Lower leg skin (tissue), 4 donors: ENCODE measurements around the gene ANK2. TPM values are rescaled to one million over a fixed set of nuclear protein-coding genes. Genes with fewer than 3 reads are reported as not detected.

Source experiments
- DNase-seq, 2 donors: peaks; one replicate each; pipeline ENCODE4 v3.0.0-alpha.2; 2019; ENCODE audit warnings: low spot score in 2 of 2
- H3K4me3 ChIP-seq: fragments of 200-600 bp; sonication (generic); 2 replicates; pipeline ENCODE4 v1.5.1; 2017; ENCODE audit warnings: mild to moderate bottlenecking, low read depth; ENCODE audit not compliant: poor library complexity, severe bottlenecking
- CTCF ChIP-seq, 3 donors: fragments of 450-650 bp; IDR thresholded peaks; one replicate each; pipeline ENCODE4 v1.5.1; 2016; ENCODE audit warnings: antibody characterized with exemption in 3 of 3, mild to moderate bottlenecking in 3 of 3, moderate library complexity in 2 of 3
- POLR2A ChIP-seq, 2 donors: fragments of 450-650 bp; IDR thresholded peaks; one replicate each; pipeline ENCODE4 v1.6.1; 2016 to 2017; ENCODE audit warnings: antibody characterized with exemption in 2 of 2, mild to moderate bottlenecking in 1 of 2, moderate library complexity in 1 of 2
- WGBS, 2 donors: methylation state at CpG; one replicate each; pipeline ENCODE4 v1.1.5; 2018; 5-methylcytosine and 5-hydroxymethylcytosine counted together
- intact Hi-C: fragments of 100-400 bp; cut with DNase I; formaldehyde crosslinking; loops from one replicate; pipeline ENCODE4 v1.15.0; 2023; ENCODE audit warnings: low total_unique reads
- total RNA-seq, 4 donors: library from RNA; depleted of rRNA; stranded (reverse); fragments of >200 nt; gene quantifications; one replicate each; pipeline ENCODE4 v1.1.0, GENCODE V29; 2016

Gene ANK2
- total RNA-seq, 4 donors from 2014 or later = 7.1 to 28.8 (median 18.3) TPM

DNA sequence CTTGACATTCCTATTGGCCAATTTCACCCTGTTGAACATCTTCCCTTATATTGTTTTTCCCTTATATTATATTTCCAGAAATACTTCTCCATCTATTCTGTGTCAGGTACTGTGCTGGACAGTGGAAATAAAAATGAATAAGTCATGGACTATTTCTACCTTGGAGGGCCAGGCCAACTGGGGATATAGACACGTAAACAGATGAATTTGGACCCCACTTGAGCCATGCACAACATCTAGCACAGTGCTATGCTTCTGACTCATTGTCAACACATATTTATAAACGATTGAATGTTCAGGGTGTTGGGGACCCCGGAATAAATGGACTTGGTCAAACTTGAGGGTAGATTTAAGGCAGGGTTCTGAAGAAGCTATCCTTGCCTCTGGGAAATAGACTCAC lies 111.1 kb downstream of the ANK2 start:
- no peak for TF ChIP-seq CTCF (IDR thresholded peaks at IDR 0.05)
- no peak for TF ChIP-seq POLR2A (IDR thresholded peaks at IDR 0.05)
- WGBS, 2 donors = 88 to 89% methylated on average over 3 of the region's 3 CpGs
- intact Hi-C loops = no loop called here
- H3K4me3 ChIP-seq = no peak overlapping the region
- no peak for DNase-seq

DNA sequence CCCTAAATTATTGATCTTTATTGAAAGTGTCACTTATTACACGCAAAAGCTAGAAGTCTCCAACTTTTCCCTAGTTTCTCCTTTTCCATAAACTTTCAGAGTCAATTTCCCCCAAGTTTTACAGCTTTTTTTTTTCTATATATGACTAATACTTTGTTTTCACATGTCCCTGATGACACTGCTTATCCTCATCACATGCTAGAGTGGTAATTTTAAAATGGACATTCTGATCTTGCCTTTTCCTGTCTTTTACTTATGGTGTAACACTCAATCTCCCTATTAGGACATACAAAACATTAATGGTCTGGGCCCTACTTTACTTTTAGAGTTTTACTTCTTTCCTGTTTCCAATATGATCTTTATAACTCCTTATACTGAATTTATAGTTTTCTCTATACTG lies 112.6 kb downstream of the ANK2 start:
- no peak overlapping the region for H3K4me3 ChIP-seq
- intact Hi-C loops = no loop called here
- no peak for DNase-seq
- TF ChIP-seq POLR2A (IDR thresholded peaks at IDR 0.05) (no peak), CTCF (IDR thresholded peaks at IDR 0.05) (no peak)
- WGBS, 2 donors = 90 to 91% methylated on average over 1 of the region's 1 CpG

GRCh38 chr4:113169368-113169767 lies 119.9 kb downstream of the ANK2 start:
- DNase-seq = no peak
- 47 to 55% methylated on average over 5 of the region's 5 CpGs for WGBS, 2 donors
- no peak overlapping the region for H3K4me3 ChIP-seq
- intact Hi-C loops = no loop called here
- TF ChIP-seq CTCF (IDR thresholded peaks at IDR 0.05) (no peak), POLR2A (IDR thresholded peaks at IDR 0.05) (no peak)

GRCh38 chr4:113170115-113170804 lies 120.8 kb downstream of the ANK2 start:
- no peak overlapping the region for H3K4me3 ChIP-seq
- TF ChIP-seq POLR2A (IDR thresholded peaks at IDR 0.05) = no peak
- intact Hi-C loops = no loop called here
- 76 to 79% methylated on average over 5 of the region's 5 CpGs for WGBS, 2 donors
- DNase-seq = no peak

DNA sequence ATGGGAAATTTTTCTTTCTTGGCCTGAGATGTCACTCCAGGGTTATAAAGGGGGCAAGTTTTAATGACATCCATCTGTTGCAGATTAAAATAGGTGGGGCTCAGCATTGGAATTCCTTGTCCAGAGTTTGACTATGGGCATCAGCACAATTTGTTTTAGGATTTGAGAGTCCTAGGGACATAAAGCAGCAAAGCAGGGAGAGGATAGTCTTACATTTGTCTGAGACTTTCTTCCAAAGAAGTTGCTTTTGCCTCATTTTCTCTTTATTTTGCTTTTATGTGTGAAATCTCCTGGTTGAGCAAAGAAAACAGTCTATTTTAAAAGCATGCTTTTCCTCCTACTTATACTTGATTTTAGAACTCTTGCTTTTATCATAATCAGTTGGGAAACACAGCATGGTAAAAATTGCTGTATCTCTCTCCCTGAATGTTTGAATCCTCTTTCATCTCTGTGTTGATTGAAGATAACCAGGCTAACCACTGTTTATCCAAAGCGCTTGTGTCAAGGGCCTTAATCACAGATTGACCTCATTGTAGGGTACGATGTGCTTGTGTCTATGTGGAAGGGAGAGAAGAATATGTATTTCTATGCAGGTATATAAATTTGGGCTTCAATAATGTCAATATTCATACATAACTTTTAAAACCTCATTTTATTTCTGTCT lies 121.5 kb downstream of the ANK2 start:
- no peak for DNase-seq
- TF ChIP-seq POLR2A (IDR thresholded peaks at IDR 0.05) (no peak), CTCF (IDR thresholded peaks at IDR 0.05) (no peak)
- no peak overlapping the region for H3K4me3 ChIP-seq
- intact Hi-C loops = no loop called here
- WGBS, 2 donors = 76 to 81% methylated on average over 2 of the region's 2 CpGs

DNA sequence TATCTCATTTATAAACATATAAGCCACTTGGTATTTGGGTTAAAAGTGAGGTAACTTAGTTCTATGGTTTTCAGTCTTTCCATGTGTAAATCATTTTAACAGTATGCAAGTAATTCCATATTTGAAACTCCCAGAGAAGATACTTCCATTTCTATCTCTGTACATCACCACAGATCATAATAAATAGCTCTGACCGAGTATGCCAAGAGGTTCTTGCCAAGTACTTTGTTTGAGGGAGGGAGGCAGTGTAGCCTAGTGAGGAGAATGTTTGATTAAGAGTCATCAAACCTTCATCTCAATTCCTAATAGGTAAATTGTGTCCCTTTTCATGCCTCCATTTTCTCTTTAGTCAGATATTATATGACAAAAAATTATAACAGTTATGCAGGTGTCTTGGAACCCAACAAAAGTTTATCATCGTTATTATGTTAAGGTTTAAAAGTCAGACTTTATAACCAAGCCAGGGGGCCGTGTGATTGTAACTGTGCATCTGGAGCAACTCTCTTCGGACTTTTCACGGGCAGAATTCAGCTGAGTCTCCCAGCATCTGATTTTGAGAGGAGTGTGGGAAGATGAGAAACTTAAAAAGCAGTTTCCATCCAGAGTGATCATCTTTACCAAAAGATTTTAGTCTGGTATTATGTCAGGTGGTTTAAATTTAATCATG lies 123.8 kb downstream of the ANK2 start:
- no peak for TF ChIP-seq CTCF (IDR thresholded peaks at IDR 0.05)
- no peak for TF ChIP-seq POLR2A (IDR thresholded peaks at IDR 0.05)
- 60 to 66% methylated on average over 5 of the region's 5 CpGs for WGBS, 2 donors
- no peak overlapping the region for H3K4me3 ChIP-seq
- intact Hi-C loops = no loop called here
- DNase-seq = no peak
